Parathyroid adenoma (tissue), 2 donors: ENCODE data around the gene POMC.
A peak's percentile ranks its signal among the peaks of the same experiment; 100 is the strongest.
"Not testable (repeated sequence)": the region's sequence is repeated elsewhere in the genome, so short reads cannot be mapped to it uniquely, and the experiment has no call there.

Experiments
- H2AFZ ChIP-seq: fragments of 300-600 bp; sonication (generic); one replicate; pipeline ENCODE4 v1.7.0; 2017; ENCODE audit warnings: antibody characterized with exemption, mild to moderate bottlenecking
- H3K27ac ChIP-seq: fragments of 300-600 bp; sonication (generic); one replicate; pipeline ENCODE4 v1.7.0; 2017
- H3K27me3 ChIP-seq: fragments of 300-600 bp; sonication (generic); one replicate; pipeline ENCODE4 v1.7.0; 2017; ENCODE audit warnings: low read length; ENCODE audit not compliant: control insufficient read depth, insufficient read depth
- H3K36me3 ChIP-seq: fragments of 300-600 bp; sonication (generic); one replicate; pipeline ENCODE4 v1.7.0; 2017; ENCODE audit warnings: low read length; ENCODE audit not compliant: control insufficient read depth, insufficient read depth
- H3K4me1 ChIP-seq: fragments of 300-600 bp; sonication (generic); one replicate; pipeline ENCODE4 v1.7.0; 2017; ENCODE audit warnings: control low read depth
- H3K4me2 ChIP-seq: fragments of 300-600 bp; sonication (generic); one replicate; pipeline ENCODE4 v1.7.0; 2017; ENCODE audit warnings: low read length
- H3K4me3 ChIP-seq: fragments of 300-600 bp; sonication (generic); one replicate; pipeline ENCODE4 v1.7.0; 2017; ENCODE audit warnings: low read depth, low read length
- H3K79me2 ChIP-seq: fragments of 300-600 bp; sonication (generic); one replicate; pipeline ENCODE4 v1.7.0; 2017; ENCODE audit warnings: control low read depth
- H3K9ac ChIP-seq: fragments of 300-600 bp; sonication (generic); one replicate; pipeline ENCODE4 v1.7.0; 2017; ENCODE audit warnings: mild to moderate bottlenecking
- H3K9me3 ChIP-seq: fragments of 300-600 bp; sonication (generic); one replicate; pipeline ENCODE4 v1.7.0; 2017; ENCODE audit warnings: low read length; ENCODE audit not compliant: control insufficient read depth
- CTCF ChIP-seq: fragments of 300-600 bp; sonication (generic); IDR thresholded peaks from one replicate; pipeline ENCODE4 v1.7.0; 2017; ENCODE audit warnings: antibody characterized with exemption, mild to moderate bottlenecking
- donor health status: primary hyperparathyroidism.

The POMC gene

DNA sequence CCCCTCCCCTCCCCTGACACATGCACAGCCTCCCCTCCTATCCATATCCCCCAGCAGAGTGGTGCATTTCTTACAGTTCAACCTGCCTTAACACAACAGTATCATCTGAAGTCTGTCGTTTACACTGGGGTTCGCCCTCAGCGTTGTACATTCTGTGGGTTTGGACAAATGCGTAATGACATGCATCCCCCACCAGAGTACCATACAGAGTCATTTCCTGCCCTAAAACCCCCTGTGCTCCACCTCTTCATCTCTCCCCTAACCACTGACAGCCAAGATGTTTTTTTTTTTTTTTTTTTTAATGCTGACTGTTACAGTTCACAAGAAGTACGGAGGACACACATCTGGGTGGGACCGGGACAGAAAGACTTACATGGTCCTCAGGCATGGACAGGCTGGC lies 22.6 kb downstream of the POMC start:
- Histone ChIP-seq H3K4me2 (no peak overlapping the region), H3K9me3 (no peaks in the 10 kb centered on the region), H3K27me3 (no peaks in the 10 kb centered on the region), H3K4me1 (no peaks in the 10 kb centered on the region), H3K9ac (no peak overlapping the region), H3K4me3 (no peak overlapping the region), H3K79me2 (no peaks in the 10 kb centered on the region), H2AFZ (no peak overlapping the region), H3K36me3 (no peaks in the 10 kb centered on the region), H3K27ac (no peak overlapping the region)
- TF ChIP-seq CTCF = no peak

DNA sequence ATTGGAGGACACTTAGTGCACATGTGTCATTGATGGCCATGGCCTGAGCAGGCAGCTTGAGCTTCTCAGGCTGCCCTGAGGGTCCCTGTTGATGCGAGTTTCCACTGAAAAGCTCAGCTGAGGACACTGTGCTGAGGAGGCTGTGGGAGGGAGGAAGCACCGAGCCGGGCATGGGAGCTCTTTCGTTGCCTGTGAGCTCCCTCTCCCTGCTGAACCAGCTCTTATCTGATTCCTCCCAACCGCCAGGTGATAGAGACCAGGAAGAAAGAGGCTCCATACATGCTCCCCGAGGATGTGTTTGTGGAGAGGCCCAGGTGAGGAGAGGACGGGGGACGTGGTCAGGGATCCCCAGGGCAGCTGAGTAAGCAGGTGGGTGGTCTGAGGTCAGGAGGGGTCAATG lies 27.3 kb downstream of the POMC start:
- no peak for TF ChIP-seq CTCF
- no peak overlapping the region for H3K9ac ChIP-seq
- no peak overlapping the region for H2AFZ ChIP-seq
- H3K4me2 ChIP-seq = no peak overlapping the region
- no peaks in the 10 kb centered on the region for H3K36me3 ChIP-seq
- no peak overlapping the region for H3K4me3 ChIP-seq
- H3K27ac ChIP-seq = no peak overlapping the region
- no peaks in the 10 kb centered on the region for H3K79me2 ChIP-seq
- no peaks in the 10 kb centered on the region for H3K27me3 ChIP-seq
- H3K9me3 ChIP-seq = no peaks in the 10 kb centered on the region
- no peaks in the 10 kb centered on the region for H3K4me1 ChIP-seq

DNA sequence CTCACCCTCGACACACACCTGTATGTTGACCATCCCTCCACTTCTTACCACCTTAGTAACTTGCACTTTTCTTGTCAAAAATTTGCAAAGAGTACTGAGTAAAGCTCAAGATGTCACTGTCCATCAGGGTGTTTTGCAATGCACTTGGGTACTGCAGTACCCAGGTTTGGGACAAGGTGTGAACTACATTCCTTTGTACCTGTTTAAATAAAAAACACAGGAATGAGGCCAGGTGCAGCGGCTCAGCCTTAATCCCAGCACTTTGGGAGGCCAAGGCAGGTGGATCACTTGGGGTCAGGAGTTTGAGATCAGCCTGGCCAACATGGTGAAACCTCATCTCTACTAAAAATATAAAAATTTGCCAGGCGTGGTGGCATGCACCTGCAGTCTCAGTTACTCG lies 27.8 kb downstream of the POMC start:
- not testable (repeated sequence) for H3K9me3 ChIP-seq, H3K4me1 ChIP-seq, H3K36me3 ChIP-seq, H3K4me3 ChIP-seq, H2AFZ ChIP-seq, H3K27me3 ChIP-seq, H3K79me2 ChIP-seq, H3K4me2 ChIP-seq, H3K9ac ChIP-seq, H3K27ac ChIP-seq

DNA sequence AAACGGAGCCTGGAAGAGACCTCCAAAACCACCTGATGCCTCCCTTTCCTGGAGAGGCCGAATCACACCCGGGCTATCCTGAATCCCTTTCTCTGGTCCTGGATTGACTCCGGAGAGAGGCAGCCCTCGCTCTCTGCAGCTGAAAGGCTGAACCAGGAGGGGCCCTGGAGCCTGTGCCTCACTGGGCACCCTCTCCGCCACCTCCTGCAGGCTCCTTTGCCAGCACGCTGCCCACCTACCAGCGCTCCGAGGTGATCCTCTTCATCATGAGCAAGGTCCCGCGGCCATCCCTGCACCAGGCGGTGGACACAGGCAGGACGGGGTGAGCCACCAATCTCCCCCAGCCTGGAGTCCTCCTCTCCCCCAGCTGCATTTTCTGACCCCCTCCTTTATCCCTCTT lies 35.7 kb downstream of the POMC start:
- H3K4me2 ChIP-seq = no peak overlapping the region
- H3K27me3 ChIP-seq = no peaks in the 10 kb centered on the region
- H2AFZ ChIP-seq = no peak overlapping the region
- H3K27ac ChIP-seq = no peak overlapping the region
- no peak for TF ChIP-seq CTCF
- H3K36me3 ChIP-seq = no peaks in the 10 kb centered on the region
- H3K9me3 ChIP-seq = no peaks in the 10 kb centered on the region
- H3K79me2 ChIP-seq = no peaks in the 10 kb centered on the region
- H3K9ac ChIP-seq = no peak overlapping the region
- H3K4me3 ChIP-seq = no peak overlapping the region
- H3K4me1 ChIP-seq = no peaks in the 10 kb centered on the region

DNA sequence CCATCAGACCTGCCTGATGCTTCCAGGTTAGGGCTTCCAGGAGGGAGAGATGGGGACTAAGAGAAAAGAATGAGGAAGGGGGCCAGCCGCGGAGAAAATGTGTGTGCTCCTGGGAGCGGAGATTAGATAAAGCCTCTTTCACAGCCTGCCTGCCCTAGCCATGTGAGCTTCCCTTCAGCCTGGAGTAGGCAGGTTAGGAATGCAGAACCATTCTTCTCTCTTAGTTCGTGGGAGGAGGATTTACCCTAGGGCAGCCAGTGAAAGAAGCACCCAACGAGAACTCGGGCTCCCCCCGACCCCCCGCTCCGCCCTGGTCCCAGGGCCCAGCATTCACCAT lies 36.1 kb downstream of the POMC start:
- H3K27me3 ChIP-seq = no peaks in the 10 kb centered on the region

More for the DNA sequence above, 36.1 kb downstream of the POMC start:
- Histone ChIP-seq H3K4me1 (no peaks in the 10 kb centered on the region), H3K9ac (no peak overlapping the region), H3K79me2 (no peaks in the 10 kb centered on the region), H3K27ac (no peak overlapping the region), H3K36me3 (no peaks in the 10 kb centered on the region), H3K9me3 (no peaks in the 10 kb centered on the region), H3K4me3 (no peak overlapping the region), H2AFZ (peak overlapping the region; percentile 25), H3K4me2 (no peak overlapping the region)
- TF ChIP-seq CTCF = no peak
